ENCODE data around the gene DOCK8.

- TF ChIP-seq SPI1 (IDR thresholded peaks at IDR 0.05; ENCODE audit: borderline replicate concordance, insufficient read depth, low read depth, low read length), result no peak
- TF ChIP-seq ESRRA (IDR thresholded peaks at IDR 0.05; ENCODE audit: low read length), result no peak
- no peak for TF ChIP-seq MXI1 (IDR thresholded peaks at IDR 0.05; ENCODE audit: low read depth, low read length)
- TF ChIP-seq CHD4 (IDR thresholded peaks at IDR 0.05), result no peak
- TF ChIP-seq POLR2AphosphoS5 (IDR thresholded peaks at IDR 0.05; ENCODE audit: low read length), result no peak
- no peak for TF ChIP-seq CHD2 (IDR thresholded peaks at IDR 0.05; ENCODE audit: borderline replicate concordance, low read depth, low read length)
- no peak for TF ChIP-seq SREBF2 (IDR thresholded peaks at IDR 0.05; ENCODE audit: low read length)
- TF ChIP-seq RFX5 (IDR thresholded peaks at IDR 0.05; ENCODE audit: low read depth, low read length), result no peak
- no peak for TF ChIP-seq CTCF (IDR thresholded peaks at IDR 0.05 in 2 of 3, conservative IDR thresholded peaks at IDR 0.05 in 1 of 3; ENCODE audit: control insufficient read depth in 2 of 3, extremely low read depth in 1 of 3, insufficient read depth in 1 of 3, low read depth in 3 of 3, low read length in 3 of 3)
- TF ChIP-seq ATF3 (IDR thresholded peaks at IDR 0.05; ENCODE audit: borderline replicate concordance, extremely low read depth, low read depth, low read length), result no peak
- TF ChIP-seq MTA2 (IDR thresholded peaks at IDR 0.05; ENCODE audit: low read depth), result no peak
These were observed 1.0 kb downstream of the DOCK8 start for GRCh38 chr9:215631-216155.

All from GM12878 (cell line).